Prostate gland (tissue), 2 donors: ENCODE results near the gene GMEB1. TPM values are rescaled to one million over a fixed set of nuclear protein-coding genes. Genes with fewer than 3 reads are reported as not detected.

Experiments used
- DNase-seq: peaks from one replicate; pipeline ENCODE4 v3.0.0-alpha.2; 2019; ENCODE audit warnings: low spot score
- H3K27ac ChIP-seq, 2 donors: fragments of 200-600 bp; sonication (generic); 2 replicates each; pipeline ENCODE4 v1.5.1; 2017 to 2019
- H3K27me3 ChIP-seq: fragments of 200-600 bp; sonication (generic); replicated peaks from 2 replicates; pipeline ENCODE4 v1.5.1; 2019; ENCODE audit not compliant: insufficient read depth
- H3K36me3 ChIP-seq, 2 donors: fragments of 200-600 bp; sonication (generic); 1 replicate in 1 of 2; 2 replicates in 1 of 2; pipeline versions ENCODE4 v1.5.1 to v1.8.1; 2017 to 2019
- H3K4me1 ChIP-seq: fragments of 200-600 bp; sonication (generic); replicated peaks from 2 replicates; pipeline ENCODE4 v1.5.1; 2019
- H3K4me3 ChIP-seq, 2 donors: fragments of 200-600 bp; sonication (generic); 2 replicates each; pipeline ENCODE4 v1.5.1; 2017 to 2019
- H3K9me3 ChIP-seq: fragments of 200-600 bp; sonication (generic); 2 replicates; pipeline ENCODE4 v1.5.1; 2017
- POLR2A ChIP-seq: fragments of 450-650 bp; IDR thresholded peaks from one replicate; pipeline ENCODE4 v1.6.1; 2016; ENCODE audit warnings: antibody characterized with exemption, mild to moderate bottlenecking
- POLR2AphosphoS5 ChIP-seq: sonication (generic); formaldehyde crosslinking; IDR thresholded peaks from one replicate; pipeline ENCODE4 v1.6.1; 2017; ENCODE audit warnings: antibody characterized with exemption
- WGBS: methylation state at CpG from one replicate; pipeline ENCODE4 v1.1.5; 2018; 5-methylcytosine and 5-hydroxymethylcytosine counted together
- intact Hi-C: fragments of 100-400 bp; cut with DNase I; formaldehyde crosslinking; loops from one replicate; pipeline ENCODE4 v1.14.2; 2022
- total RNA-seq, 2 donors: library from RNA; depleted of rRNA; stranded (reverse); fragments of >200 nt; gene quantifications; one replicate each; pipeline ENCODE4 v1.1.0, GENCODE V29; 2016
- TF ChIP-seq, protein P1 (sequence below), 4 experiments: fragments of 200-600 bp in 2 of 4; fragments of 450-650 bp in 2 of 4; sonication (generic) in 2 of 4; IDR thresholded peaks; 1 replicate in 3 of 4; 2 replicates in 1 of 4; pipeline ENCODE4 v1.5.1; 2016 to 2019; ENCODE audit warnings: antibody characterized with exemption in 4 of 4, mild to moderate bottlenecking in 2 of 4, moderate library complexity in 2 of 4

Gene GMEB1
- total RNA-seq, 2 donors from 2014 or later = 7.9 to 13.2 TPM

DNA sequence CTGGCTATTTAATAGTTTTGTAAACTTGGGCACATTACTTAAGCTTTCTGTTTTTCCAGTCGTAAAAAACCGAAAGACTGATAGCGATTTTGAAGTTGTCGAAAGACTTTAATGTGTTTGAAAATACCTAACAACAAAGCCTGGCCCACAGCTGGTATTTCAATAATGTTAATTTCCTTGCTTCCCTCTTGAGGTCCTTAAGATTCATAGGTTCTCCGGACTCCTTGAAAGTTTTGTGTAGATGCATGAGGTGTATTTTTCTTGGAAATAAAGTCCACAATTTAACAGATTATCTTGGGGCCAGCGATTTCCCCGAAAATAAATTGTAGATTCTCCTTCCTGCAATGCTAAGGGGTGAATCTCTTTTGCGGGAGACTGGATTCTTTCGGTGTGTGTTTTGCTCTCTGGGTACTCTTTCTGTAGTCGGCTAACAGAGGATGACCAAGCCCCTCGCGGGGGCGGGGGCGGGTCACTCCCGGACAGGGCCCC lies 67.4 kb downstream of the GMEB1 start:
- intact Hi-C loops = loop anchor here (2.0 kb wide), 2 partner anchors 67 to 93 kb away; partner anchors contain the start of genes GMEB1 and TAF12
- WGBS = 7% methylated on average over 15 of the region's 15 CpGs

DNA sequence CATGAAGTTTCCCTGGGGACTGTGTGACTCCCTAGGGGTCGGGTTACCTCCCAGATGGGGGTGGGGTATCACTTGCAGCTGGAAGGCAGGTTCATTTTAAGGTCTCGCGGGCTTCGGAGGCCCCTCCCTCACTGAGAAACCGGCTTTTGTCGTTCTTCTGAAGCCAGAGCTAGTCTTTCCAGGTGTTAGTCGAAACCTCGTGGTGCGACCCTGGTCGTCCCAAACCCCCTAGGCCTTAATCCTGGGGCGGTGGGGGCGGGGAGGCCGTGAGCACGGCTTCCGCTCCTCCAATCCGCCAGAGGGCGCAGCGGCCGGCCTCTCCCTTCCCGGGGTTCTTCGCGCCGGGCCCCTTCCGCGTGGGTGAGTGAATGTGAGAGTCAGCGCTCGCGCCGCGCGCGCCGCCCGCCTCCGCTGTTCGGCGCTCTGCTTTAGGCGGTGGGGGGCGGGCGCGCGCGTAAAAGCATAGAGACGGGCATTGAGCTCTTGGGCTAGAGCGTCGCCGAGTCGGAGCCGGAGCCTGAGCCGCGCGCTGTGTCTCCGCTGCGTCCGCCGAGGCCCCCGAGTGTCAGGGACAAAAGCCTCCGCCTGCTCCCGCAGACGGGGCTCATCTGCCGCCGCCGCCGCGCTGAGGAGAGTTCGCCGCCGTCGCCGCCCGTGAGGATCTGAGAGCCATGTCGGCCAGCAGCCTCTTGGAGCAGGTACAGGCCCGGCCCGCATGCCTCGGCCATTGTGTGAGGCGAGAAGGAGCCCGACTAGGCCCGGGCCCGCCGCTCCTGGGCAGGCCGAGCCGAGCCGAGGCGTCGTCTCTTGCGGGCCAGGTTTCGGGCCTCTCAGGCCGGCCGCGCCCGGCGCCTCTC lies 68.1 kb downstream of the GMEB1 start, which contains the start of gene YTHDF2:
Gene YTHDF2 (plus strand): TSS at position 491 of the 857 bp plus-strand sequence. CDS start 181 bp downstream, at position 672.
- H3K9me3 ChIP-seq = no peaks in the 10 kb centered on the region
- intact Hi-C loops = loop anchor here (2.0 kb wide), 2 partner anchors 68 to 94 kb away; partner anchors contain the start of genes GMEB1 and TAF12
- peak; percentile 93 for DNase-seq
- H3K27me3 ChIP-seq = no peaks in the 10 kb centered on the region
- TF ChIP-seq POLR2AphosphoS5 = peak; percentile 88
- TF ChIP-seq POLR2A = peak; percentile 67
- TF ChIP-seq, protein P1, sequence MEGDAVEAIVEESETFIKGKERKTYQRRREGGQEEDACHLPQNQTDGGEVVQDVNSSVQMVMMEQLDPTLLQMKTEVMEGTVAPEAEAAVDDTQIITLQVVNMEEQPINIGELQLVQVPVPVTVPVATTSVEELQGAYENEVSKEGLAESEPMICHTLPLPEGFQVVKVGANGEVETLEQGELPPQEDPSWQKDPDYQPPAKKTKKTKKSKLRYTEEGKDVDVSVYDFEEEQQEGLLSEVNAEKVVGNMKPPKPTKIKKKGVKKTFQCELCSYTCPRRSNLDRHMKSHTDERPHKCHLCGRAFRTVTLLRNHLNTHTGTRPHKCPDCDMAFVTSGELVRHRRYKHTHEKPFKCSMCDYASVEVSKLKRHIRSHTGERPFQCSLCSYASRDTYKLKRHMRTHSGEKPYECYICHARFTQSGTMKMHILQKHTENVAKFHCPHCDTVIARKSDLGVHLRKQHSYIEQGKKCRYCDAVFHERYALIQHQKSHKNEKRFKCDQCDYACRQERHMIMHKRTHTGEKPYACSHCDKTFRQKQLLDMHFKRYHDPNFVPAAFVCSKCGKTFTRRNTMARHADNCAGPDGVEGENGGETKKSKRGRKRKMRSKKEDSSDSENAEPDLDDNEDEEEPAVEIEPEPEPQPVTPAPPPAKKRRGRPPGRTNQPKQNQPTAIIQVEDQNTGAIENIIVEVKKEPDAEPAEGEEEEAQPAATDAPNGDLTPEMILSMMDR (IDR thresholded peaks at IDR 0.05) = peak; percentile 93 to 95 (median 94)
- H3K4me1 ChIP-seq = peaks cover 5% of the 10 kb centered on the region
- peak within 1 kb of the TSS; percentile 82 to 89 for H3K27ac ChIP-seq
- peaks cover 0 to 14% of the 10 kb centered on the region in 2 donors for H3K36me3 ChIP-seq
- H3K4me3 ChIP-seq = peak within 1 kb of the TSS; percentile 52 to 74
- under 1% methylated on average over 55 of the region's 92 CpGs for WGBS

More for the DNA sequence above, 67.4 kb downstream of the GMEB1 start:
- no peak for DNase-seq
- H3K27me3 ChIP-seq = no peaks in the 10 kb centered on the region
- H3K4me1 ChIP-seq = peaks cover 3% of the 10 kb centered on the region
- no peak for TF ChIP-seq POLR2AphosphoS5
- TF ChIP-seq, protein P1 (IDR thresholded peaks at IDR 0.05) = no peak
- no peak for TF ChIP-seq POLR2A
- H3K36me3 ChIP-seq = peaks cover 0 to 14% of the 10 kb centered on the region in 2 donors
- peak overlapping the region; percentile 82 to 89 for H3K27ac ChIP-seq
- H3K9me3 ChIP-seq = no peaks in the 10 kb centered on the region
- peak overlapping the region; percentile 52 to 74 for H3K4me3 ChIP-seq

DNA sequence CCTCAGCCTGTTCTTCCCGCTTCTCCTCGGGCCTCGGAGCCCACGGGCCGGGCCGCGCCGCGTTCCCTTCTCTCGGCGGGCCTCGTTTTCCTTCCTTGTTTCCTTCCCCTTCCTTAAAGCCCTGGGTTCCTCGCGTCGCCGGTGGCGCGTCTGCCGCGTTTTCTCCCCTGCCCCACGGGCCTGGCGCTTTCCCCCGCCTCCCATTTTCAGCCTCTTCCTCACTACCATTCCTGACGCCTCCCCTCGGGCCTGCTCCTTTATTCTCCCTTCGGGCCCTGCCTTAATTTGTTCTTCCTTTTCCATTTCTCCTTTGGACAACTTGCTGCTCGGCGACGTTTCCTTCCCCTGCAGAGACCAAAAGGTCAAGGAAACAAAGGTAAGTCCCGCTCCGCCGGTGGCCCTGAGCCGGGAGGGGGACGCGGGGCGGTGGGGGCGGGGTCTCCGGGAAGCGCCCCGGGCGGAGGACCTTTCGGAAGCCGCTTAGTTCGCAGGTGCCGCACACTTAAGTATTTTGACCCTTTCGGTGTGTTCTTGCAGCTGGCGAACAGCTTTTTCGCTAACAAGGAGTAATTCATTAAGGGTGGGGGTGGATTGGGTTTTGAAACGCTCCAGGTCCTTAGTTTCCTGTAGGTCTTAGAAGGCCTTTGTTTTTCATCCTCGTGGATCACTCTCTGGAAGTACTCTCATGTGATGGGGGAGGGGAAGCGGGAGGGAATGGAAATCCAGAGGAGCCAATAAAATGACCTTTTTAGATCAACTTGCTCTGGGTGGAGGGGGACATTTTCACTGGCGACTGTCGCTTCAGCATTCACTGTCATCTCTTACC lies 68.9 kb downstream of the GMEB1 start:
- Histone ChIP-seq H3K27ac (peak overlapping the region; percentile 82 to 89), H3K36me3 (peaks cover under 1 to 18% of the 10 kb centered on the region in 2 donors), H3K27me3 (no peaks in the 10 kb centered on the region), H3K4me1 (peaks cover 5% of the 10 kb centered on the region), H3K9me3 (no peaks in the 10 kb centered on the region), H3K4me3 (peak overlapping the region; percentile 52 to 74)
- intact Hi-C loops = loop anchor here (2.0 kb wide), 2 partner anchors 69 to 95 kb away; partner anchors contain the start of genes GMEB1 and TAF12
- WGBS = under 1% methylated on average over 53 of the region's 53 CpGs
- DNase-seq = peak; percentile 11
- TF ChIP-seq POLR2AphosphoS5 = no peak
- TF ChIP-seq POLR2A = no peak
- TF ChIP-seq, protein P1 (IDR thresholded peaks at IDR 0.05) = no peak

DNA sequence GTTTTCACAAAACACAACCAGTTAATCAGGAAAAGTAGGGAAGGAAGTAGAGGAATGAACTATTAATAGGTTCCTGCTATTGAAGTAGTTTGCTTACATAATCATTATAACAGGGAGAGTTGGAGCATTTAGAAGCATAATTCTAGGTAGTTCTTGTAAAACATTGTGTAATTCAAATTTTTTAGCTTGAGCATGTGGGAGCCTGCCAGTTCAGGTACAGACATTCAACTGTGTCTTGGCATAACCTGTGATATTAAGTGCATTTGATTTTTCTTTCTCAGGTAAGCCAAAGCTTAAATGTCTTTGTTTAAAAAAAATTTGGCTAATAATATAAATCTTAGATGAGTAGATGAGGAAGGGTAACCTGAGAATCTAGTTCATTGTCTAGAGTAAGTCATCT lies 71.5 kb downstream of the GMEB1 start:
- Histone ChIP-seq H3K4me3 (no peak overlapping the region), H3K27ac (no peak overlapping the region), H3K9me3 (no peaks in the 10 kb centered on the region), H3K36me3 (peaks cover 5 to 32% of the 10 kb centered on the region in 2 donors), H3K4me1 (peaks cover 5% of the 10 kb centered on the region), H3K27me3 (no peaks in the 10 kb centered on the region)
- DNase-seq = peak; percentile 40
- peak; percentile 74 for TF ChIP-seq POLR2AphosphoS5
- TF ChIP-seq, protein P1 (IDR thresholded peaks at IDR 0.05) = no peak
- intact Hi-C loops = no loop called here
